ENCODE data around the gene PLEKHA1.

DNA sequence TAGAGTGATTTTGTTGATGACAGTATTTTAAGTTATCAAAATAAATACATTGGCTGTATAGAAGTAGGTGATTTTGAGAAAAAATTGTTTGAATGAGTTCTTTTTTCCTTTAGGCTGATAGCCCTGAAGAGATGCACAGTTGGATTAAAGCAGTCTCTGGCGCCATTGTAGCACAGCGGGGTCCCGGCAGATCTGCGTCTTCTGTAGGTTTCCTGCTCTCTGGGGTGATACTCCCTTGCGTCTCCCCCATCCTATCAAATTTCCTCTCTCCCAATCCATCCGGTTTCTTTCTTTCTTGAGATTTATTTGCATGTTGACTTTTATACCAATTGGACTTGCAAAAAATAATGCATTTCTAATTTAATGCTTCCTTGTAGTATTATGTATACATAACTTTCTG, 52.3 kb downstream of the PLEKHA1 start:
- TF ChIP-seq EZH2 (IDR thresholded peaks at IDR 0.05; ENCODE audit: low read depth, unreplicated experiment) (no peak), JUNB (IDR thresholded peaks at IDR 0.05; ENCODE audit: unreplicated experiment) (no peak), CTCF (conservative IDR thresholded peaks at IDR 0.05; ENCODE audit: low read depth in 2 of 2) (no peak), CREB1 (CRISPR knock-in tag; IDR thresholded peaks at IDR 0.05; ENCODE audit: low read depth) (no peak), REST (IDR thresholded peaks at IDR 0.05; ENCODE audit: unreplicated experiment) (no peak), POLR2AphosphoS5 (IDR thresholded peaks at IDR 0.05; ENCODE audit: low read depth) (no peak), EZH2phosphoT487 (IDR thresholded peaks at IDR 0.05; ENCODE audit: unreplicated experiment) (no peak)
- TF ChIP-seq, protein P1, sequence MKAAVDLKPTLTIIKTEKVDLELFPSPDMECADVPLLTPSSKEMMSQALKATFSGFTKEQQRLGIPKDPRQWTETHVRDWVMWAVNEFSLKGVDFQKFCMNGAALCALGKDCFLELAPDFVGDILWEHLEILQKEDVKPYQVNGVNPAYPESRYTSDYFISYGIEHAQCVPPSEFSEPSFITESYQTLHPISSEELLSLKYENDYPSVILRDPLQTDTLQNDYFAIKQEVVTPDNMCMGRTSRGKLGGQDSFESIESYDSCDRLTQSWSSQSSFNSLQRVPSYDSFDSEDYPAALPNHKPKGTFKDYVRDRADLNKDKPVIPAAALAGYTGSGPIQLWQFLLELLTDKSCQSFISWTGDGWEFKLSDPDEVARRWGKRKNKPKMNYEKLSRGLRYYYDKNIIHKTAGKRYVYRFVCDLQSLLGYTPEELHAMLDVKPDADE (IDR thresholded peaks at IDR 0.05): no peak
- TF ChIP-seq, protein P2, sequence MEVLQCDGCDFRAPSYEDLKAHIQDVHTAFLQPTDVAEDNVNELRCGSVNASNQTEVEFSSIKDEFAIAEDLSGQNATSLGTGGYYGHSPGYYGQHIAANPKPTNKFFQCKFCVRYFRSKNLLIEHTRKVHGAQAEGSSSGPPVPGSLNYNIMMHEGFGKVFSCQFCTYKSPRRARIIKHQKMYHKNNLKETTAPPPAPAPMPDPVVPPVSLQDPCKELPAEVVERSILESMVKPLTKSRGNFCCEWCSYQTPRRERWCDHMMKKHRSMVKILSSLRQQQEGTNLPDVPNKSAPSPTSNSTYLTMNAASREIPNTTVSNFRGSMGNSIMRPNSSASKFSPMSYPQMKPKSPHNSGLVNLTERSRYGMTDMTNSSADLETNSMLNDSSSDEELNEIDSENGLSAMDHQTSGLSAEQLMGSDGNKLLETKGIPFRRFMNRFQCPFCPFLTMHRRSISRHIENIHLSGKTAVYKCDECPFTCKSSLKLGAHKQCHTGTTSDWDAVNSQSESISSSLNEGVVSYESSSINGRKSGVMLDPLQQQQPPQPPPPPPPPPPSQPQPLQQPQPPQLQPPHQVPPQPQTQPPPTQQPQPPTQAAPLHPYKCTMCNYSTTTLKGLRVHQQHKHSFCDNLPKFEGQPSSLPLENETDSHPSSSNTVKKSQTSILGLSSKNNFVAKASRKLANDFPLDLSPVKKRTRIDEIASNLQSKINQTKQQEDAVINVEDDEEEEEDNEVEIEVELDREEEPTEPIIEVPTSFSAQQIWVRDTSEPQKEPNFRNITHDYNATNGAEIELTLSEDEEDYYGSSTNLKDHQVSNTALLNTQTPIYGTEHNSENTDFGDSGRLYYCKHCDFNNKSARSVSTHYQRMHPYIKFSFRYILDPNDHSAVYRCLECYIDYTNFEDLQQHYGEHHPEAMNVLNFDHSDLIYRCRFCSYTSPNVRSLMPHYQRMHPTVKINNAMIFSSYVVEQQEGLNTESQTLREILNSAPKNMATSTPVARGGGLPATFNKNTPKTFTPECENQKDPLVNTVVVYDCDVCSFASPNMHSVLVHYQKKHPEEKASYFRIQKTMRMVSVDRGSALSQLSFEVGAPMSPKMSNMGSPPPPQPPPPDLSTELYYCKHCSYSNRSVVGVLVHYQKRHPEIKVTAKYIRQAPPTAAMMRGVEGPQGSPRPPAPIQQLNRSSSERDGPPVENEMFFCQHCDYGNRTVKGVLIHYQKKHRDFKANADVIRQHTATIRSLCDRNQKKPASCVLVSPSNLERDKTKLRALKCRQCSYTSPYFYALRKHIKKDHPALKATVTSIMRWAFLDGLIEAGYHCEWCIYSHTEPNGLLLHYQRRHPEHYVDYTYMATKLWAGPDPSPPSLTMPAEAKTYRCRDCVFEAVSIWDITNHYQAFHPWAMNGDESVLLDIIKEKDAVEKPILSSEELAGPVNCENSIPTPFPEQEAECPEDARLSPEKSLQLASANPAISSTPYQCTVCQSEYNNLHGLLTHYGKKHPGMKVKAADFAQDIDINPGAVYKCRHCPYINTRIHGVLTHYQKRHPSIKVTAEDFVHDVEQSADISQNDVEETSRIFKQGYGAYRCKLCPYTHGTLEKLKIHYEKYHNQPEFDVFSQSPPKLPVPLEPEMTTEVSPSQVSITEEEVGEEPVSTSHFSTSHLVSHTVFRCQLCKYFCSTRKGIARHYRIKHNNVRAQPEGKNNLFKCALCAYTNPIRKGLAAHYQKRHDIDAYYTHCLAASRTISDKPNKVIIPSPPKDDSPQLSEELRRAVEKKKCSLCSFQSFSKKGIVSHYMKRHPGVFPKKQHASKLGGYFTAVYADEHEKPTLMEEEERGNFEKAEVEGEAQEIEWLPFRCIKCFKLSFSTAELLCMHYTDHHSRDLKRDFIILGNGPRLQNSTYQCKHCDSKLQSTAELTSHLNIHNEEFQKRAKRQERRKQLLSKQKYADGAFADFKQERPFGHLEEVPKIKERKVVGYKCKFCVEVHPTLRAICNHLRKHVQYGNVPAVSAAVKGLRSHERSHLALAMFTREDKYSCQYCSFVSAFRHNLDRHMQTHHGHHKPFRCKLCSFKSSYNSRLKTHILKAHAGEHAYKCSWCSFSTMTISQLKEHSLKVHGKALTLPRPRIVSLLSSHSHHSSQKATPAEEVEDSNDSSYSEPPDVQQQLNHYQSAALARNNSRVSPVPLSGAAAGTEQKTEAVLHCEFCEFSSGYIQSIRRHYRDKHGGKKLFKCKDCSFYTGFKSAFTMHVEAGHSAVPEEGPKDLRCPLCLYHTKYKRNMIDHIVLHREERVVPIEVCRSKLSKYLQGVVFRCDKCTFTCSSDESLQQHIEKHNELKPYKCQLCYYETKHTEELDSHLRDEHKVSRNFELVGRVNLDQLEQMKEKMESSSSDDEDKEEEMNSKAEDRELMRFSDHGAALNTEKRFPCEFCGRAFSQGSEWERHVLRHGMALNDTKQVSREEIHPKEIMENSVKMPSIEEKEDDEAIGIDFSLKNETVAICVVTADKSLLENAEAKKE (CRISPR knock-in tag; IDR thresholded peaks at IDR 0.05): no peak
